ENCODE data around the gene CADPS. TPM values are rescaled to one million over a fixed set of nuclear protein-coding genes. Genes with fewer than 3 reads are reported as not detected.

Gene CADPS
- total and polyA plus RNA-seq, 9 of the 15 experiments (the other 6 are each of a cell fraction or from before 2014, with no cell fraction given) = not detected

GRCh38 chr3:62446337-62446940 lies 428.8 kb downstream of the CADPS start:
- H4K20me1 ChIP-seq (replicated peaks; ENCODE audit: control insufficient read depth, insufficient read depth, low read length) = no peaks in the 10 kb centered on the region
- ChIA-PET POLR2A (no interaction called here), CTCF (ENCODE audit: low intra/inter-chr PET ratio) (no interaction called here)
- DNase-seq (ENCODE audit: extremely low read depth in 1 of 4, low spot score in 3 of 4) = no peak
- no peaks in the 10 kb centered on the region for H3K27me3 ChIP-seq (ENCODE audit: control insufficient read depth in 2 of 2, insufficient read depth in 2 of 2, low read length in 2 of 2)
- no peaks in the 10 kb centered on the region for H3K79me2 ChIP-seq (ENCODE audit: control insufficient read depth, insufficient read depth, low read length)
- BruUV-seq (replicated peaks) = no TSS peak
- no peak overlapping the region for H3K4me2 ChIP-seq (ENCODE audit: insufficient read depth, low read length)
- H2AFZ ChIP-seq (ENCODE audit: low read depth, low read length) = no peak overlapping the region; the same call in 1 of the 2 replicates
- ATAC-seq = no peak
- no peak for FAIRE-seq
- no peaks in the 10 kb centered on the region for H3K4me1 ChIP-seq (replicated peaks in 1 of 2; ENCODE audit: control insufficient read depth in 2 of 2, insufficient read depth in 2 of 2, low read length in 2 of 2)
- WGBS (ENCODE audit: insufficient coverage, low coverage, missing lambda C conversion rate) = 10% methylated on average over 3 of the region's 5 CpGs
- TF ChIP-seq ZNF407 (IDR thresholded peaks at IDR 0.05; ENCODE audit: low read depth) (no peak), RUNX1 (IDR thresholded peaks at IDR 0.05; ENCODE audit: low read depth) (no peak), RBM25 (IDR thresholded peaks at IDR 0.05; ENCODE audit: low read depth, low read length, severe bottlenecking) (peak; percentile 49), RBM34 (IDR thresholded peaks at IDR 0.05; ENCODE audit: borderline replicate concordance, insufficient read depth, low read length) (no peak), SMAD3 (CRISPR knock-in tag; conservative IDR thresholded peaks at IDR 0.05) (no peak), ZNF57 (CRISPR knock-in tag; IDR thresholded peaks at IDR 0.05) (no peak)
- H3K9me1 ChIP-seq (ENCODE audit: control insufficient read depth, insufficient read depth, low read length) = no peaks in the 10 kb centered on the region
- intact Hi-C loops (cut with micrococcal nuclease) (no loop called here), in situ Hi-C loops (cut with MboI) (no loop called here)
- H3K36me3 ChIP-seq (ENCODE audit: control insufficient read depth, insufficient read depth, low read length) = no peaks in the 10 kb centered on the region
- no peaks in the 10 kb centered on the region for H3K9me3 ChIP-seq (replicated peaks; ENCODE audit: control insufficient read depth, insufficient read depth, low read depth, low read length)
- no peak overlapping the region for H3K9ac ChIP-seq (ENCODE audit: insufficient read depth in 1 of 2, low read depth in 2 of 2, low read length in 2 of 2)
- H3K4me3 ChIP-seq = no peak overlapping the region
- no peak overlapping the region for H3K27ac ChIP-seq (ENCODE audit: extremely low read depth, low read depth, low read length)

Data from K562 (cell line).